ENCODE results near the gene ICAM4.
"Not testable (repeated sequence)": the region's sequence is repeated elsewhere in the genome, so short reads cannot be mapped to it uniquely, and the experiment has no call there.

Gene ICAM4

GRCh38 chr19:10320602-10321416, 34.1 kb downstream of the ICAM4 start:
- DNase-seq (ENCODE audit: low read depth), result no peak

- DNase-seq (ENCODE audit: low read depth), result no peak
Observed at GRCh38 chr19:10321417-10321797, 34.7 kb downstream of the ICAM4 start.

- no peak for DNase-seq (ENCODE audit: low read depth)
Observed at GRCh38 chr19:10321874-10322835, 35.4 kb downstream of the ICAM4 start.

- no peak for DNase-seq (ENCODE audit: low read depth)
Observed at GRCh38 chr19:10325732-10326131, 39.0 kb downstream of the ICAM4 start.

- DNase-seq (ENCODE audit: low read depth), result no peak
Observed at GRCh38 chr19:10327793-10328192, 41.0 kb downstream of the ICAM4 start.

GRCh38 chr19:10328558-10329429, 42.0 kb downstream of the ICAM4 start:
- no peak for DNase-seq (ENCODE audit: low read depth)

- DNase-seq (ENCODE audit: low read depth), result no peak
Observed at GRCh38 chr19:10329555-10329954, 42.8 kb downstream of the ICAM4 start.

- no peak for DNase-seq (ENCODE audit: low read depth)
Observed at GRCh38 chr19:10332158-10332964, 45.6 kb downstream of the ICAM4 start.

- DNase-seq (ENCODE audit: low read depth), result peak; percentile 97
Observed at GRCh38 chr19:10332965-10333757, 46.4 kb downstream of the ICAM4 start, which contains the start of gene RAVER1. Gene RAVER1, minus strand, starts transcription at chr19:10333529. Its CDS starts 22 bp downstream, at chr19:10333507.

GRCh38 chr19:10333758-10334587, 47.2 kb downstream of the ICAM4 start:
- DNase-seq (ENCODE audit: low read depth), result no peak

GRCh38 chr19:10334588-10335351, 48.0 kb downstream of the ICAM4 start:
- peak; percentile 41 for DNase-seq (ENCODE audit: low read depth)

- DNase-seq (ENCODE audit: low read depth), result no peak
Observed at GRCh38 chr19:10335352-10335985, 48.7 kb downstream of the ICAM4 start.

- DNase-seq (ENCODE audit: low read depth), result not testable (repeated sequence)
Observed at GRCh38 chr19:10336725-10337124, 50.0 kb downstream of the ICAM4 start.

Measured in activated T-cell treated with anti-CD3 and anti-CD28 coated beads for 24 hours (primary cell).